Astrocyte (in vitro differentiated cells and primary cell): ENCODE results near the gene VEZT. TPM values are rescaled to one million over a fixed set of nuclear protein-coding genes. Genes with fewer than 3 reads are reported as not detected.

Experiments used
- DNase-seq: peaks from one replicate; pipeline ENCODE4 v3.0.0-alpha.2; 2010; ENCODE audit warnings: low read depth
- FAIRE-seq: peaks from 2 replicates; lab custom pipeline; 2011; peaks lifted over from hg19 to GRCh38; lab: Jason Lieb, UNC
- H2AFZ ChIP-seq: 2 replicates; pipeline ENCODE4 v1.6.0; 2012; ENCODE audit warnings: low read depth, low read length, inconsistent platforms
- H3K27ac ChIP-seq: 2 replicates; pipeline ENCODE4 v1.5.1; 2011; ENCODE audit warnings: low read depth, low read length, inconsistent platforms
- H3K27me3 ChIP-seq: 2 replicates; pipeline ENCODE4 v1.6.0; 2011; ENCODE audit warnings: low read length, inconsistent platforms; ENCODE audit not compliant: insufficient read depth
- H3K36me3 ChIP-seq: 2 replicates; pipeline ENCODE4 v1.5.1; 2011; ENCODE audit warnings: low read length, inconsistent platforms; ENCODE audit not compliant: insufficient read depth
- H3K4me1 ChIP-seq: 2 replicates; pipeline ENCODE4 v1.5.1; 2011; ENCODE audit warnings: low read length, inconsistent platforms; ENCODE audit not compliant: insufficient read depth
- H3K4me2 ChIP-seq: 2 replicates; pipeline ENCODE4 v1.6.0; 2012; ENCODE audit warnings: low read length, inconsistent platforms
- H3K4me3 ChIP-seq: 2 replicates; pipeline ENCODE4 v1.5.1; 2011; ENCODE audit warnings: low read depth, mild to moderate bottlenecking, low read length, inconsistent platforms; ENCODE audit not compliant: insufficient read depth
- H3K79me2 ChIP-seq: 2 replicates; pipeline ENCODE4 v1.6.0; 2012; ENCODE audit warnings: mild to moderate bottlenecking, low read length, inconsistent platforms; ENCODE audit not compliant: insufficient read depth
- H3K9ac ChIP-seq: 2 replicates; pipeline ENCODE4 v1.6.0; 2012; ENCODE audit warnings: mild to moderate bottlenecking, low read length, inconsistent platforms
- H3K9me3 ChIP-seq: 2 replicates; pipeline ENCODE4 v1.5.1; 2012; ENCODE audit warnings: low read depth, mild to moderate bottlenecking, low read length, inconsistent platforms; ENCODE audit not compliant: insufficient read depth
- H4K20me1 ChIP-seq: 2 replicates; pipeline ENCODE4 v1.6.0; 2012; ENCODE audit warnings: low read length, inconsistent platforms; ENCODE audit not compliant: insufficient read depth
- H3K27ac Mint-ChIP-seq: one replicate; pipeline ENCODE4 v1.8.0; 2021; ENCODE audit warnings: mild to moderate bottlenecking, mixed read lengths; ENCODE audit not compliant: unreplicated experiment
- H3K27me3 Mint-ChIP-seq: one replicate; pipeline ENCODE4 v1.8.0; 2021; ENCODE audit warnings: low read depth, mixed read lengths; ENCODE audit not compliant: unreplicated experiment
- H3K36me3 Mint-ChIP-seq: one replicate; pipeline ENCODE4 v1.8.0; 2021; ENCODE audit warnings: low read depth, mixed read lengths; ENCODE audit not compliant: unreplicated experiment
- H3K4me1 Mint-ChIP-seq: one replicate; pipeline ENCODE4 v1.8.0; 2021; ENCODE audit warnings: low read depth, mixed read lengths; ENCODE audit not compliant: unreplicated experiment
- H3K4me3 Mint-ChIP-seq: one replicate; pipeline ENCODE4 v1.8.0; 2021; ENCODE audit warnings: mild to moderate bottlenecking, moderate library complexity, mixed read lengths; ENCODE audit not compliant: unreplicated experiment
- H3K9me3 Mint-ChIP-seq: one replicate; pipeline ENCODE4 v1.8.0; 2021; ENCODE audit warnings: mild to moderate bottlenecking, mixed read lengths; ENCODE audit not compliant: unreplicated experiment
- EZH2 ChIP-seq: IDR thresholded peaks from 2 replicates; pipeline ENCODE4 v1.6.1; 2012; ENCODE audit warnings: mild to moderate bottlenecking, low read length, inconsistent platforms; ENCODE audit not compliant: insufficient read depth
- total RNA-seq: library from RNA; stranded (reverse); gene quantifications from 2 replicates; pipeline ENCODE4 v1.2.1, GENCODE V29; 2021
- TF ChIP-seq, protein P1 (sequence below): IDR thresholded peaks from 2 replicates; pipeline ENCODE4 v1.5.1; 2011; ENCODE audit warnings: low read depth, mild to moderate bottlenecking, inconsistent platforms, low read length, moderate library complexity; ENCODE audit not compliant: insufficient read depth

Gene VEZT
- total RNA-seq, 1 donor from 2014 or later, result 106 TPM

DNA sequence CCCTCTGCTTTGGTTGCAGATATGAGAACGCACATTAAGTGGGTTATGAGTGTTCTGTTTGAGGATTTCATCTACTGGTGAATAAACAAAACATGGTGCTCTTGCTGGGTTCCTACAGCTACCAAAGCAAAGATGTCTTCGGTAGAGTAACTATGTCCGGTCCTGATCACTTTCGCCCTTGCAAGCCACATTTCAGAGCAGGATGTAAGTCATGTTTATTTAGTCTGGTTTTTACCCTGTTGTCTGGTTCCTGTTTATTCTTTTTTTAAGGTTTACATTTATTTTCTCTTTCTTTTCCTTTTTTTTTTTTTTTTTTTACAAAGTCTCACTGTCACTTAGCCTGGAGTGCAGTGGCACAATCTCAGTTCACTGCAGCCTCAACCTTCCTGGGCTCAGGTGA lies 99.2 kb downstream of the VEZT start:
- H3K9me3 ChIP-seq, result no peaks in the 10 kb centered on the region
- no peak for FAIRE-seq

DNA sequence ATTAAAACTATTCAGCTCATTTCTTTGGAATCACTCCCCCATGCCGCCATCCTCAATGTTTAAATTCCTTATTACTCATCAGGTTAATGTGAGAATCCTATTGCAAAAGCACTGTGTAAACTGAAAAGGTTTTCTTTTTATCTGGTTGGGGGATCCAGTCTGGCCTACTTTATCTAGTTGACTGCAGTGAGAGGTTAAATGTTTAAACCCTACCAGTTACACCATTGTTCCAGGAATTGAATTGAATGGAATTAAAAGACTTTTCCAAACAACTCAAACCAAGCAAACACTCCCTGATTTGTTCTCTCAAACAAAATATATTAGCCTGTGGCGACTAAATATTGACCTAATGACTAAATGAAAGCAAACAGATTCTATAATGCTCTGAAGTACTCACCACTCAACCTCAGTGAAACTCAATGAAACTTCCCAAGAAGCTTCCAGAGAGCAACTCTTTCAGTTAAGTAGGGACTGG lies 100.5 kb downstream of the VEZT start:
- Histone ChIP-seq H3K27me3 (no peaks in the 10 kb centered on the region), H3K9ac (peak overlapping the region; percentile 7), H3K9me3 (no peaks in the 10 kb centered on the region), H4K20me1 (no peaks in the 10 kb centered on the region), H3K79me2 (no peaks in the 10 kb centered on the region), H2AFZ (no peak overlapping the region), H3K4me3 (no peak overlapping the region), H3K4me1 (peaks cover 12% of the 10 kb centered on the region), H3K27ac (peak overlapping the region; percentile 39), H3K36me3 (no peaks in the 10 kb centered on the region), H3K4me2 (peak overlapping the region; percentile 34)
- FAIRE-seq (no peak), DNase-seq (peak; percentile 80)
- Mint-ChIP-seq H3K27ac (peak overlapping the region; percentile 5), H3K4me1 (peaks cover 9% of the 10 kb centered on the region), H3K36me3 (no peaks in the 10 kb centered on the region), H3K4me3 (no peak overlapping the region), H3K27me3 (no peaks in the 10 kb centered on the region), H3K9me3 (no peaks in the 10 kb centered on the region)
- no peak for TF ChIP-seq EZH2
- TF ChIP-seq, protein P1, sequence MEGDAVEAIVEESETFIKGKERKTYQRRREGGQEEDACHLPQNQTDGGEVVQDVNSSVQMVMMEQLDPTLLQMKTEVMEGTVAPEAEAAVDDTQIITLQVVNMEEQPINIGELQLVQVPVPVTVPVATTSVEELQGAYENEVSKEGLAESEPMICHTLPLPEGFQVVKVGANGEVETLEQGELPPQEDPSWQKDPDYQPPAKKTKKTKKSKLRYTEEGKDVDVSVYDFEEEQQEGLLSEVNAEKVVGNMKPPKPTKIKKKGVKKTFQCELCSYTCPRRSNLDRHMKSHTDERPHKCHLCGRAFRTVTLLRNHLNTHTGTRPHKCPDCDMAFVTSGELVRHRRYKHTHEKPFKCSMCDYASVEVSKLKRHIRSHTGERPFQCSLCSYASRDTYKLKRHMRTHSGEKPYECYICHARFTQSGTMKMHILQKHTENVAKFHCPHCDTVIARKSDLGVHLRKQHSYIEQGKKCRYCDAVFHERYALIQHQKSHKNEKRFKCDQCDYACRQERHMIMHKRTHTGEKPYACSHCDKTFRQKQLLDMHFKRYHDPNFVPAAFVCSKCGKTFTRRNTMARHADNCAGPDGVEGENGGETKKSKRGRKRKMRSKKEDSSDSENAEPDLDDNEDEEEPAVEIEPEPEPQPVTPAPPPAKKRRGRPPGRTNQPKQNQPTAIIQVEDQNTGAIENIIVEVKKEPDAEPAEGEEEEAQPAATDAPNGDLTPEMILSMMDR, result no peak

More for the DNA sequence above, 99.2 kb downstream of the VEZT start:
- Histone ChIP-seq H3K27ac (no peak overlapping the region), H2AFZ (no peak overlapping the region), H3K4me2 (no peak overlapping the region), H3K27me3 (no peaks in the 10 kb centered on the region), H3K36me3 (no peaks in the 10 kb centered on the region), H3K9ac (no peak overlapping the region), H3K4me1 (peaks cover 12% of the 10 kb centered on the region), H3K4me3 (no peak overlapping the region), H3K79me2 (no peaks in the 10 kb centered on the region), H4K20me1 (no peaks in the 10 kb centered on the region)
- no peaks in the 10 kb centered on the region for H3K36me3 Mint-ChIP-seq
- peaks cover 9% of the 10 kb centered on the region for H3K4me1 Mint-ChIP-seq
- H3K27me3 Mint-ChIP-seq, result no peaks in the 10 kb centered on the region
- no peak overlapping the region for H3K4me3 Mint-ChIP-seq
- TF ChIP-seq EZH2, result no peak
- TF ChIP-seq, protein P1, result no peak
- H3K9me3 Mint-ChIP-seq, result no peaks in the 10 kb centered on the region
- DNase-seq, result no peak
- no peak overlapping the region for H3K27ac Mint-ChIP-seq

DNA sequence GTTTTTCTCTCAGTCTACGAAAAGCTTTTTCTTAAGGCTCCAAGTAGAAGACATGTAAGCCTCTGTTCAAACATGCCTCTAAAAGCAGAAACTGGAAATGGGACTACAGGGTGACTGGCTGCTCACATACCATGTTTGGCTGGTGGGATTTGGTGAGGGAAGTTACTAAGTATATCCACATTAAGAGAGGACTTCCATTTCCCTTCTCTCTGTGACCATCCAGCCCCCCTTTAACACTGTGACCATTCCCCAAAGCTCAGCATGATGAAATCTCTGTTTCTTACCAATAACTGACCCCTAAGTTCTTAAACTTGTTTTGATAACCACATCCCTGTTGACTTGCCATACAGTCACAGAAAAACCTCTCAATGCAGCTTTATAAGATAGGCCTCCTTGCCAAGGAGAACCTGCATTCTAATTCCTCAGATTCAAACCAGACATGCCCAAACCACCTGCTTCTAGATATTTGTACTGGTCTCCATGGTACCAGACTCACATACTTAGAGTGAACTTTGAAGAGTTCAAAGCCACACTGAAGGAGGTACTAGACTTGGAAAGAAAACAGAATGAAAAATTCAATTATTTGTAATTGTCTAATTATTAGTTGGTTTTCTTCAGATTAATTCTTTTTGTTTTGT lies 102.2 kb downstream of the VEZT start:
- Histone ChIP-seq H3K4me3 (no peak overlapping the region), H3K79me2 (no peaks in the 10 kb centered on the region), H3K27ac (no peak overlapping the region), H4K20me1 (no peaks in the 10 kb centered on the region), H3K9me3 (no peaks in the 10 kb centered on the region), H3K4me1 (peaks cover 12% of the 10 kb centered on the region), H3K9ac (no peak overlapping the region), H3K4me2 (no peak overlapping the region), H3K36me3 (no peaks in the 10 kb centered on the region), H2AFZ (no peak overlapping the region), H3K27me3 (no peaks in the 10 kb centered on the region)
- TF ChIP-seq, protein P1, result no peak
- TF ChIP-seq EZH2, result no peak
- Mint-ChIP-seq H3K4me1 (peaks cover 9% of the 10 kb centered on the region), H3K27ac (peak overlapping the region; percentile 41), H3K36me3 (no peaks in the 10 kb centered on the region), H3K4me3 (no peak overlapping the region), H3K27me3 (no peaks in the 10 kb centered on the region), H3K9me3 (no peaks in the 10 kb centered on the region)
- FAIRE-seq (no peak), DNase-seq (peak; percentile 49)
